DMS114 treated with DMSO at 0.1 percent for 48 hours (cell line): ENCODE results near the gene ITGA6.

Experiments used
- DNase-seq: peaks from one replicate; lab custom pipeline; 2025; ENCODE audit not compliant: unreplicated experiment; lab: John Stamatoyannopoulos, UW

ITGA6 gene

DNA sequence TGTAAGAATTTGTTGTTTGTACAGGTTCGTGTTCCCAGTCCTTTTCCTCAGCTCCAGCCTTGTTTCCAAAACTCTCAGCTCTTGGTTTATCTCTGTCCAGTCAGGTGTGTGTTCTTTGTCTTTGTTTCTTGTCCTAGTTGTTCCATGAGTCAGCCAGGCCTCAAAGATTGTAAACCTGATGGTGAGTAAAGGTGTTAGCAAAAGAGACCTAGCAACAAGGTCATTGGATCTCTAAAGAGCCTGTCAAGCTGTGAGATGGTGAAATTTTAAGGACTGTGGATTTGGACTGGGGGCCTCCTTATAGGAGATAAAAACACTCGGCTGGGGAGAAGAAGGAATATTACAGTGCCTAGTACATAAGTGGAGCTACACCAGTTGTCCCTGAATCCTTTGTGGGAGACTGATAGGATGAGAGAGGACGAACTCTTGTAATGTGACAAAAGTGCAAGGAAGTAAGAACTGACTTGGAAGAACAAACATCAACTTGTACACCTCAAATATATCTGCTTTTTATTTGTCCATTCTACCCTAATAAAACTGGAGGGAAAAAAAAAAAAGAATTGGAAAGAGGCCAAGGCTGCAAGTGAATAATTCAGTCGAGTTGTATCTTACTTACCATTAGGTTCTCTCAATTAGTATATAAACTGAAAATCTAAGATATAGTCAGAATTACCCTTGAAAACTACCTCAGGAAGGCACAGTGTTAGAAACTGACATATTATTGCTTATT, 37.2 kb downstream of the ITGA6 start:
- DNase-seq = no peak

DNA sequence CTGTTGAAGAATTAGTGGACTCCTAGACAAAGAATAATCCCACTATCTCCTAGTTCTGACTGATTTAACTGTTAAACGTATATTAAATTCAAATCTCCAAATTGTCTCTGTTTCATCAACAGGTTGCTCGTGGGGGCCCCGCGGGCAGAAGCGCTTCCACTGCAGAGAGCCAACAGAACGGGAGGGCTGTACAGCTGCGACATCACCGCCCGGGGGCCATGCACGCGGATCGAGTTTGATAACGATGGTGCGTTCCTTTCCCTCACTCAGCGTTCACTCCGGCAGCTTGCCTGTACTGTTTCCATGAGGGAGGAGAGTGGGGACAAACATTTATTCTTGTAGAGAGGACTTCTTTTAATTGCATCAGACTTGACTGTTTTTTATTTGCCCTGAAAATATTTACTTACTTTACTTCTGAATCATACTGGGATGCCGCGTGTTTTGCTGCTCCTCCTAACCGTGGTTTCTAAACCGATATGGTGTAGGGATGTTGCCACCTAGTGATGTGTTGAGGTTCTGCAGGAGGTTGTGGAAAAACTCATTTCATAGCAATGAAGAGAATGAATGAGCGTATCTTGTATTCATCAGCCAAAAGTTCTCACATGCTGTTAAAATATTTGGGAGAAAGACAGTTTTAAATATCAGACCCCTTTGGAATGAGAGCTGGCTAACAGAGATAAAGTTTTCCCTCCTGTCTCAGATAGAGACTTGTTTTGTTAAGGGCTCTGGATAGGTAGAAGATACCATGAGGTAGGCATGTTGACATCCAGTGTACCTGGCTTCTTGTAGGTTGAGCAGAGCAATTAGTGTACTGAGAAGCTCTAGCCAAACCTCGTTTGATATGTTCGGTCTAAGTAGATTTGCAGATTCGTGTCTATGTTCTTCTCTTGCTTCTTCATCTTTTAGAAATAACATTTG, 38.3 kb downstream of the ITGA6 start:
- peak; percentile 70 for DNase-seq

DNA sequence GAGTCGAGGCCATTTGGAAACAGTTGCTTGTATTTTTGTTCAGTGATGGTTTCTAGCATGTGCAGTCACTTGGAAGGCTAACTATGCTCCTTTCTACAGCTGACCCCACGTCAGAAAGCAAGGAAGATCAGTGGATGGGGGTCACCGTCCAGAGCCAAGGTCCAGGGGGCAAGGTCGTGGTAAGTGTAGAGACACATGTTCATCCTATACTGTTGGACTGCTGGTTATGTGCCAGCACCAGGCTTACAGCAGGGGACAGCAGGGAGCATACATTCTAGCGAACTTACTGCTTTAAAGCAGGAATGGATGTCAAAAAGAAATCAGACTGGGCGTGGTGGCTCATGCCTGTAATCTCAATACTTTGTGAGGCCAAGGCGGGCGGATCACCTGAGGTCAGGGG, 40.0 kb downstream of the ITGA6 start:
- no peak for DNase-seq

DNA sequence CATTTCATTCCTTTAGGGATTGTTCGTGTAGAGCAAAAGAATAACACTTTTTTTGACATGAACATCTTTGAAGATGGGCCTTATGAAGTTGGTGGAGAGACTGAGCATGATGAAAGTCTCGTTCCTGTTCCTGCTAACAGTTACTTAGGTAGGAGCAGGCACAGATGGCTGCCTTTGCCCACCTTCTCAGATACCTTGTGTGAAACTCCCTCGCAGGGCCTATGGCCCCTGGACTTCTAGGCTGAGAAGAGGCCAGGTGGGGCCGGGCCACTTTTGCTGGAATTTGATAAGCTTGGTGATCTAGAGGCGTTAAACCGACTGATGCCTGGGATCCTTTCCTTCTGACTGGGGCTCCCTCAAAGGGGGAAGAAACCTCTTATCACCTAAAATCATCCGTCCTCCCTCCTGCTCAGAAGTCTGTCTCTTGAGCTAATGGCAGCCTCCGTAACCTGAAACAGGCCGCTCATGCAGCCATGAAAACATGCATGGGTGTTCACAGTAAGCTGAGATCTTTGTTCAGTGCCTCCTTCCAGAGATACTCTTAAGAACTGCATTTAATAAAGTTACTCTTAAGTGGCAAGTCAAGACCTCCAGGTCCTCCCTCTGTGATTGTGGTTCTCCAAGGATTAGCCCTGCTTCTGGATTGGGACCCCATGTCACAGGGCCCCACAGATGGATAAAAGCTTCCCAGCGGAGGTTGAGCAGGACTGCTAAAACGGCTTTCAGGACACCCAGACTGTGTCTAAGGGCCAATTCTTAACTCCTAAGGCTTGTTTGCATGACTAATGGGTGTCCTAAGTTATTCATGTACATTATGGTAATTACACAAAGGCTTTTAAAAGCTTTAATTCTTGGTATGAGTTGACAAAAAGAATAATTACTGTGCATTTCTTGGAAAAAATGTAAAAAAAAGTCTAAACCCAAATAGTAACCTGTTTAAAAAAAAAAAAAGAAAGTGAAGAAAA, 43.9 kb downstream of the ITGA6 start:
- no peak for DNase-seq

DNA sequence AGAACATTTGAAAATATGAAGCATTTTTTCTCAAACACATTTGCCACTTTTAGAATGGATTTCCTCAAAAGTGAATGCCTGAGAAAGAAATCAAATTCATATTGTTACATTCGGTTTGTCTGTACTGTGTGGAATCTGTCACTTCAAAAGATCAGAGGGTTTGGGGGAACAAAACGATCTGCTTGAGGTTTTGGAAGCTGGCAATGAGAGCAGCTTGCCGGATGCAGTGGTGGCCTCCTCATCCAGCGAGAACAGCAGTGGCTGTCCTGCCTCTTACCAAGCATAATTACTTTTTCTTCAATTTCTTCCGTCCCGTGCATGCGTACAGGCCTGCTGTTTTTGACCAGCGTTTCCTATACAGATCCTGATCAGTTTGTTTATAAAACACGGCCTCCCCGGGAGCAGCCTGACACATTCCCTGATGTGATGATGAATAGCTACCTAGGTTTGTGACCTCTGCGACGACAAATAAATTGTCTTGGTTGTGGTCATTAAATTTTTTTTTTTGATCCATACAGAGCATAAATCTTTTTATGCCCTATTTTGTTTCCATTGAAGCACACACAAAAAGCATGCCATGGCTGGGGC, 45.2 kb downstream of the ITGA6 start:
- DNase-seq = no peak

DNA sequence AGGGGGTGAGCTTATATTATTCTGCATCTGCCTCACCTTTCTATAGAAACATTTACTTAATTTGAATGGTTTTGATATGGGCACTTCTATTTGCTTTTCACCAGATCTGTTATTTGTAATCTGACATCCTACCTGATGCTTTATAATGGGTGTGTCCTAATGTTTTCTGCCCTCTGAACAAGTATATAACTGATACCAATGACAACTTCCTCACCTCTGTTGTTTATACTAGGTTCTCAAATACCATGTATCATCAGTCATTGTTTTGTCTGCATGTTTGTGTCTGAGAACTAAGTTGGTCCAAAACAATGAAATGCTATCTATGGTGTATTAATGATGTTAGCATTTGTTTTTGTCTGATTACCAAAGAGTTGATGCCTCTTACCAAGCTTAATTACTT, 45.8 kb downstream of the ITGA6 start:
- DNase-seq = no peak

DNA sequence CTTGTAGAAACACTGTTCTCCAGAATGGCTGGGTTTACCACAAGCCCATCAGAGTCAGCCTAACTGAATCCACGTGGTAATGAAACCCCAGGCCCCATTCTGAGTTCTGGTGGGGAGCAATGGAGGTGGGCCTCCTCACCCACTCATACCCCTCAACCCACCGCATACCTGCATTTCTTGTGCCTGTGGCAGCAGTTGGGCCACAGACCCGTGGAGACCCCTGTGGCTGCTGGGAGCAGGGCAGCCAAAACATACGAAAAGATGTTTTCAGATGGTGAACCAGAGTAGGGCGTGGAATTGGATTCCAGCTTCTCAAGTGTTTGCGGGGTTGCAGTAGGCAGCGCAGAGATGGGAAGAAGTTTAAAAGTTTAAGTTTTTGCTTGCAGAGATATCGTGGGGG, 51.0 kb downstream of the ITGA6 start:
- DNase-seq = no peak

DNA sequence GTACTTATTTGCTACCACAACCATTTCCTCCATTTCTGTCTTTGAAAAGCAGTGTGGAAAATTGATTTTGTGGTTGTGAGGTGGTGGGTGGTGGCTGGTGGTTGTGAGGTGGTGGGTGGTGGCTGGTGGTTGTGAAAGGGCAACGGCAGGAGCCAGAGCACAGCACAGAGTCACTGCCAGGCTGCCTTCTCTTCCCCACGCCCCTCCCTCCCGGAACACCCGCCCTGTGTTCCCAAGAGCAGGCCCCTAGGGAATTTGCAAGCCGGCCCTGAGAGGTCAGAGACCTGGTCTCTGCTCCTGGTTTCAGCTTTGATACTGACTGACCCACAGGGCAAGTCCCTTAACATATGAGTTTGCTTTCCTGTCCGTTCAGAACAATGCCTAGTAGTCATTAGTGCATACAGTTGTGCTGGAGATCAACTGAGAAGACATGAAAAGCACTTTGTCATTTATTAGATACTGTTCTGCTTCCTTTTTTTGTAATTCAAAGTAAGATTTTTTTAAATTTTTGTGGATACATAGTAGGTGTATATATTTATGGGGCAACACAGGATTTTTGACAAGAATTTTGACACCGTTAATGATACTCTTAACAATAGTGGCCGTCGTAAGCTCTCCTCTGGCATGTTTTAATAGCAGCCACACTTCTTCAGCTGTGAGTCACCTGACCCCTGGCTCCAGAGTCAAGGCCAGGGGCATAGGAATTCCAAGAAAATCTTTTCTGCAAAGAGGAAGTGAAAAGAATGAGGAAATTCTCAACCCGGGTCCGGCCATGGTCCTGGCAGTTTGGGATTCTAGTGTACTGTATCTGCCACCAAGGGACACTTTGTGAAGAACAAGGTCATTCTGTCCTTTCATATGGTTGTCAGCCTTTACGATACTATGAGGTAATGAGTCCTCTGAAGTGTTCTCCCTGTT, 53.2 kb downstream of the ITGA6 start:
- DNase-seq = no peak

DNA sequence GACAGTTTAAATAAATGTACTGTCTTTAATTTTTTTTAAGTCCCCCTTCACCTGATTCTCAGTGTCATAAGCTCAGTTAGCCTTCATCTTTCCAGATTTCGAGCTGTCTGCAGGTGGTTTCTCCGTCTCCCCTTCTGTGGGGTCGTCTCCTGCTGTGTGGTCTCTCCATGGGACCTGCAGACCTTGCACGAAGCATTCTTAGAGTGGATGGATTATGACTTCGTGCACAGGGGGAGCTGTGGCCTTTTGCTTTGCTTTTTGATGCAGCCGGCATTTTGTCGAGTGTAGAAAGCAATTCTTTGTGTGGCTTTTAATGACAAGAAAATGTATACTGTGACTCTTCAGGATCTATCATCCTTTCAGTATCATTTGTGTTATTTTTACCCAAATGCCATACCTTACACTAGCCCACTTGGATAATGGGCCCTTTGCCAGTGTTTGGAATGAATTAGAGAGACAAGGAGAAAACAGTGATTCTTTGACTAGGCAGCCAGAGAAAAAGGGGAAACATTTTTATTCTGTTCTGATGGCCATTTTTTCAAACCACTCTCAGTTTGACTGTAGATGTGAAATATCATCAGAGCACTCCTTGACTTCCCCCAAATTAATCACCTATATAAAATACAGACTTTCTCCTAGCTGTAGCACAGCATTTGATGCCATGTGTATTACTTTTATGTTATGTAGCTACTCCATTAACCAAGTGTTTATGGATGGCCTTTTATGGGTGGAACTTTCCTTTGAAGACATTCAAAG, 54.3 kb downstream of the ITGA6 start:
- no peak for DNase-seq

DNA sequence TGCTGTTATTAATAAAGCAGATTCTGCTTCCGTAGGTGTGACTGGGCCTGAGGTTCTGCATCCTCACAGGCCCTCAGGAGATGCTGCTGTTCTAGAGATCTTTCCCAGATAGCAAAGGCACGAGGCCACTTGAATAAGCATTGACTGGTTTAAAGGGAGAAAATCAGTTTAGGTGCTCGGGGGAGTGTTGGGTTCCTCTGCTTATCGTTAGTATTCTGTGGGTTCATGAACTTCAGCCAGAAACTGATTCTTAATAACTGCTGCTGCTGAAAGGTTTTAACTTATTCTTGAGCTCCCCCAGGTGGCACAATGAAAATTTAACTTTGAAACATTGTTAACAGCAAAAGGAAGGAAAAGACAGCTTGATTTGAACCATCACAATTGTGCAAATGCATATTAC, 56.9 kb downstream of the ITGA6 start:
- no peak for DNase-seq

DNA sequence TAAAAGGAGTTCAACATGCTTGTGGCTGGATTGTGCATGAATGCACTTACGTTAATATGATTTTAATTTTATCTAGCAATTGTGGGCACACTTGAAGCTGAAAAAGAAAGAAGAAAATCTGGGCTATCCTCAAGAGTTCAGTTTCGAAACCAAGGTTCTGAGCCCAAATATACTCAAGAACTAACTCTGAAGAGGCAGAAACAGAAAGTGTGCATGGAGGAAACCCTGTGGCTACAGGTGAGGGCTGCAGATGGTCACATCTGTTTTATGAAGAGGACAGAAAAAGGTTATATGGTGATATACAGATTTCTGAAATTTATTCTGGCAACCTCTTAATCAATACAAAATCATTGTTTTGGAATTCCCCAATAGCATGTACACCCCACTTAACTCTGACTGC, 57.3 kb downstream of the ITGA6 start:
- DNase-seq = no peak

DNA sequence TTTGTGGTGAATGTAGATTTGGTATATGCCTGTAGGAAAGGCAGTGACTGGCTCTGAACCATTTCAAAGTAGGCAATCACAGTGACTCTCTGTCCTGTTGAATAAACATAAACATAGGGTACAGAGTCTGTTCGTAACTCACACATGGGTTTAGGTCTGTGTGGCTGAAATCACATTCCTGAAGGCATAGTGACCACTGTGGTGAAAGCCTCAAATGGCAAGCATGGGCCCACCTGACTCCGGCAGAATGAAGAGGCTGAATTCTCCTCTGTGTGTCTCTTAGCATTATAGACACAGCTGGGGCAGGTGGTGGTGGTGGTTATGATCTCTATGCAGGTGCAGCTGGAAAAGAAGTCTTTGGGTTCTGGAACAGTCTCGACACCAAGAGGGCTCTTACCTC, 61.2 kb downstream of the ITGA6 start:
- DNase-seq = no peak

DNA sequence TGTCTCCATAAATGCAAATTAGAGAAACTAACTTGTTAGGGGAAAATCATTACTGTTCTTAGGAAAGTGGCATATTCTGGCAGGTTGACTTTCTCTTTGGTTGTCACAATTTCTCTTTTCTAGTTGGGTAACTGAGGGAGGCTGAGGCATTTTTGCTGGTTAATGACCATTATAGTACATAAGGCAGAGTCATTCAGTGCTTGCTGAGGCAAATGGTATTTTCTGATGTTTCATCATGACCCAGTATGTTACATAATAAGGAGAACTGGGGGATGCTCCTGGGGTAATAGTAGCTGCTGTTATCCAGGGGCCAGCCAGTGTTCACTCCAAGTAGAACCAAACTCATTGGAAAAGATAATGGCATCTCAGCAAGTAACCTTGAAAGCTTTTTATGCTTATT, 62.3 kb downstream of the ITGA6 start:
- no peak for DNase-seq

DNA sequence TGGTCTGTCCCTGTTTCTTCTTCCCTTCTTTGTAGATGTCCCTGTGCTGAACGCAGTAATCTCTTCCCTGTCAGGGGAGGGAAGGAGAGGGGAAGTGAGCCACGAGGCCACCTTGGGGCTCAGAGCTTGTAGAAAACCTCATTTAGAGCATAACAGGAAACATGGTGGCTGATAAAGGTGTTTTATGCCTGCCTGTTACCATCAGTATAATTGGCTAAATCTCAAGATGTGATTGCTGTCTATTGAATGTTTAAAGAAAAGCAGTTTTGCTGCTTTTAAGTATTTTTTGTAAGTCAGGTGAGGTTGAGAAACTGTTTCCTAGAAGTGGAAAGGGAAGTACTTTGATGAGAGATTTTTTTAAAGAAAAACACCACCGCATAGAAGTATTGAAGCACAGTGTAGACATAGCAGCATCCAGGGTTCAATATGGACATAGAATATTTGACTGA, 68.8 kb downstream of the ITGA6 start:
- no peak for DNase-seq

DNA sequence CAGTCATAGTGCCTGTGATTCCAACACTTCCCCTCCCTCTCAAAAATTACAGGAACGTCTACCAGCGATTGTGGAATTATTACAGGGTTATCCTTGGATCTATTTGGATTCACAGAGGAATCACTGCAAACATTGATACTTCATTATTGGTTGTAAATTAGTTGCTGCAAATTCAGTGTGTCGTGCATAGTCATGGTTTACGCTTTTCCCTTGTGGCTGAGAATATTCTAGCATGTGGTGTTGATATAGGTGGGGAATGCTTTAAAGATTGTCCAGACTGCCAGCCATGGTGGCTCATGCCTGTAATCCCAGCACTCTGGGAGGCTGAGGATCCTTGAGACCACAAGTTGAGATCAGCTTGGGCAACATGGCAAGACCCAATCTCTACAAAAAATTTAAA, 79.8 kb downstream of the ITGA6 start:
- no peak for DNase-seq

DNA sequence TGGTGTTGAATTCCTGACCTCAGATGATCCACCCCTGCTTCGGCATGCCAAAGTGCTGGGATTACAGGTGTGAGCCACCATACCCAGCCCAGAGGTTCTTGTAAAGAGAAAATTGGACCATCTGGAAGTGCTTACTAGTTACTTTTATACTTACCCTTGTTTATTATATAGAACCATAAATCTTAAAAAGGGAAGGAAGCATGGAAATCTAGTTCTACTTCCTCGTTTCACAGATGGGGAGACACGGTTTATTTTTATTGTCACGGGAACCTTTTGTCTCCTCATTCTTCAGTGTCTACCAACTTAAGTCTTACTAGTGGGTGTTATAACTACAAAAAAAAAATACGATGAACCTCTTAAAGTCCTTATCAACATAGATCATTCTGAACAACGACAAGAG, 82.7 kb downstream of the ITGA6 start:
- DNase-seq = no peak

DNA sequence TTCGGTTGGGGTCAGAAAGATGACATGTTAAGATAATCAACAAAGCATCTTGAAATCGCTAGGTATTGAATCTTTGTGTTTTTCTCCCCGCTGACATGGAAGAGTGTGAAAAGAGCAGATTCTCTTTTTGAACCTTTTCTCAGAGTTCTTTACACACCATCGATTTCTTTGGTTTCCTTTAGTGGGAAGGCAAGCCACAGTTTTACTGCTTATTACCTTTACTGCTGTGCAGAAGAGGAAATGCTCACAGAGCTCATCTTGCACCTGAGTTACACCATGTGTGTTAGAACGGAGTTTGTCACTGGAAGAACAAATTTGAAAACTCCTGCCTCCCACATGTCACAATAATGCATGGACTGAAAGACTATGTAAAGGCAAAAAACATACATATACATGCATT, 83.2 kb downstream of the ITGA6 start:
- DNase-seq = no peak

DNA sequence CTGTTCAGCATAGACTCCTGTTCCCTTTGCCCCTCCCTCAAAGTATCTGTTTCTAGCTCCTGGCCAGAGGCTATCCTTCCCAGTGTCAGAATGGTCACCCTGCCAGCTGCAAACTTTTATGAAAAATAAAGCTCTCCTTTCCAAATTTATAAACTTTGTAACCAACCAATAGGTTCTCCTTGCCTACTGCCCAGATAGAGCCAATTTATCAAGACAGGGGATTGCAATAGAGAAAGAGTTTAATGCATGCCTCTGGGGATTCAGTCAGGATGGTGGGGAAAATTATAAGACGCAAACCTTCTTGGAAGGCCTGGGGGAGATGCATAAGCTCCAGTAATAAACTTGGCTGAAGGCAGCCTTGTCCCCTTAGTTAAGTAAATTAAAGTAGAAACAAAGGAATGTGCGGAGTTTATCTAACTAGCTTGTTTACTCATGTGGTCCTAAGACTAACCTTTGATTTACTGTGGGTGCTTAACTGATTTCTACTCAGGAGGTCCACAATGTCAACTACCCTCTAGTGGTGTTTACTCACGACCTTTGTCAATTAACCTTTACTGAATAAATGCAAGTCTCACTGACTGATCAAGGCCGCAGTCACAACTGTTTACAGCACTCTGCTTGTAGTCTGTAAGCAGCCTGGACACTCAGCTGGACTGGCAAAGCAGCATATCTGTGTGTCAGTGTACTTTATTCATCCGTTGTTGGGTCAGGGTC, 85.6 kb downstream of the ITGA6 start:
- DNase-seq = no peak
